Calu3 (cell line): Measurements from ENCODE around the gene DGCR6L. TPM values are rescaled to one million over a fixed set of nuclear protein-coding genes. Genes with fewer than 3 reads are reported as not detected.
"Not testable (repeated sequence)": the region's sequence is repeated elsewhere in the genome, so short reads cannot be mapped to it uniquely, and the experiment has no call there.

Experiments
- BruUV-seq: library from RNA; stranded (reverse); fragments of 400-500 nt; replicated peaks from 2 replicates; lab custom pipeline; 2021; lab: Mats Ljungman, UMichigan
- CTCF ChIA-PET: fragments of 300-600 bp; sonication (Branson Sonifier 250); formaldehyde crosslinking; loops from one replicate; lab custom pipeline; 2022; ENCODE audit warnings: antibody characterized with exemption; lab: Charles Lee
- DNase-seq: peaks from one replicate; pipeline ENCODE4 v3.0.0; 2022
- H3K27ac Mint-ChIP-seq: one replicate; pipeline ENCODE4 v1.8.0; 2022; ENCODE audit warnings: mixed read lengths; ENCODE audit not compliant: unreplicated experiment
- H3K27me3 Mint-ChIP-seq: one replicate; pipeline ENCODE4 v1.8.0; 2022; ENCODE audit warnings: mixed read lengths; ENCODE audit not compliant: unreplicated experiment
- H3K36me3 Mint-ChIP-seq: one replicate; pipeline ENCODE4 v1.8.0; 2022; ENCODE audit warnings: mild to moderate bottlenecking, moderate library complexity, mixed read lengths; ENCODE audit not compliant: insufficient read depth, unreplicated experiment
- H3K4me1 Mint-ChIP-seq: one replicate; pipeline ENCODE4 v1.8.0; 2022; ENCODE audit warnings: mild to moderate bottlenecking, low read depth, mixed read lengths; ENCODE audit not compliant: unreplicated experiment
- H3K4me3 Mint-ChIP-seq: one replicate; pipeline ENCODE4 v1.8.0; 2022; ENCODE audit warnings: mild to moderate bottlenecking, low read depth, moderate library complexity, mixed read lengths; ENCODE audit not compliant: unreplicated experiment
- H3K9me3 Mint-ChIP-seq: one replicate; pipeline ENCODE4 v1.8.0; 2022; ENCODE audit warnings: low read depth, mixed read lengths; ENCODE audit not compliant: unreplicated experiment
- intact Hi-C: fragments of 100-400 bp; cut with micrococcal nuclease; formaldehyde crosslinking; loops from one replicate; pipeline ENCODE4 v1.10.0; 2022; ENCODE audit not compliant: unreplicated experiment
- total RNA-seq: library from RNA; stranded (reverse); gene quantifications from 2 replicates; pipeline ENCODE4 v1.2.3, GENCODE V29; 2022
- TF ChIP-seq, protein P1 (sequence below): fragments of 200-600 bp; IDR thresholded peaks from one replicate; pipeline ENCODE4 v1.8.0; 2022; ENCODE audit warnings: antibody characterized with exemption; ENCODE audit not compliant: unreplicated experiment

Gene DGCR6L
- total RNA-seq, 1 experiment from 2014 or later = 39.6 TPM

DNA sequence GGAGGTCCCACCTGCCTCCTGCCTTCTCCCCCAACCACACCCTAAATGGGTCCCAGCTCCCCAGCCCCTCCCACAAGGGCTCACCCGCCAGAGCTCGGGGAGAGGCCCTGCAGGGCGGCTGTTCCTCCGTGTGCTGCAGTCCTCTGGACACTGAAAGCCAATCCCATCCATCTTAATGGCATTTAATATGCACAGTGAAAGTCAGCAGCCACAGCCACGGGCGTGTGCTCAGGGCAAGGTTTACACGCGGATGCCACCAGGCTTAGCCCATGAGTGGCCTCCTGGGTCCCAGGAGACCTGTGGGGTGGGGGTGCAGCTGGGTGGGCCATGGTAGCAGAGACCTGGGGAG is 33.6 kb downstream of the DGCR6L start:
- CTCF ChIA-PET = interaction anchor here (2.3 kb wide), 1 partner anchor 129 kb away, joined by 11 read pairs; no protein-coding TSS in a partner anchor
- intact Hi-C loops, H3K4me3 Mint-ChIP-seq, DNase-seq, H3K9me3 Mint-ChIP-seq, H3K36me3 Mint-ChIP-seq, BruUV-seq, H3K27ac Mint-ChIP-seq, H3K4me1 Mint-ChIP-seq: not testable (repeated sequence)
- H3K27me3 Mint-ChIP-seq = peaks cover 86% of the 10 kb centered on the region

DNA sequence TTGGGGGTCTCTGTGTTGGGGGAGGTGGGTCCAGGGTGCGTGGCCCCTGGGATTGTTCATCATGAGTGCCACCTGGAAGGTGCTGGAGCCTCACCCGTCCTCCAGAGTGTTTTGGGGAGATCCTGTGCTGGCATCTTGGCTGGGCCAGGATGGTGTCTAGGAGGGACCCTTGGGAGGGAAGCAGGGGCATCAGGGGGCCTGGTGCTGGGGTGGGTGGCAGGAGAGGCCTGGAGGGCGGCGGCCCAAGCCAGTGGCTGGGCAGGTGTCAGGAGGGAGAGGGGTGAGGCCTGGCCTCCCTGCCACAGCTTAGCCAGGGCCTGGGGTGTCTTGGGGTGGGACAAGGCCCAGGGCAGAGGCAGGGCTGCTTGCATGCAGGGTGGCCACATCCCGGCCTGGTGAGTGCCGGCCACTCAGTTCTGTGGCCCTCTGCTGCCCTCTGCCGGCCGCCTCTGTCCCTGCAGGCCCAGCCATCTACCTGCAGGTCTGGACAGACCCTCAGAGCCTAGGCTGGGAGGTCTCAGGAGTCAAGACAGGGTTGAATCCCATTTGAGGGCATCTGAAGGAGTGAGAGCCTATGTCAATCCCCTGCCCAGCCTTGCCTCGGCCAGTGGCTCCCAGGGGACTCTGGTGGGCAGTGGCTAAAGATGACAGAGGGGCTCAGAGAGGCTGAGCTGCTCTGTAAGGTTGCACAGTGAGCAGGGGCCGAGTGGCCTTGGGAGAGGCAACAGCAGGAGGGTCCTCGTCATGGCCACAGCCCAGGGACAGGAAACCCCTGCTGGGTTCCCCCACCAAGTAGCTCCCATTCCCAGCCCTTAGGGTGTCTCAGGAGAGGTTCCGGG is 34.2 kb downstream of the DGCR6L start:
- H3K4me3 Mint-ChIP-seq, BruUV-seq, H3K27ac Mint-ChIP-seq, intact Hi-C loops, H3K36me3 Mint-ChIP-seq, H3K4me1 Mint-ChIP-seq, H3K9me3 Mint-ChIP-seq: not testable (repeated sequence)
- peak; percentile 85 for DNase-seq
- TF ChIP-seq, protein P1, sequence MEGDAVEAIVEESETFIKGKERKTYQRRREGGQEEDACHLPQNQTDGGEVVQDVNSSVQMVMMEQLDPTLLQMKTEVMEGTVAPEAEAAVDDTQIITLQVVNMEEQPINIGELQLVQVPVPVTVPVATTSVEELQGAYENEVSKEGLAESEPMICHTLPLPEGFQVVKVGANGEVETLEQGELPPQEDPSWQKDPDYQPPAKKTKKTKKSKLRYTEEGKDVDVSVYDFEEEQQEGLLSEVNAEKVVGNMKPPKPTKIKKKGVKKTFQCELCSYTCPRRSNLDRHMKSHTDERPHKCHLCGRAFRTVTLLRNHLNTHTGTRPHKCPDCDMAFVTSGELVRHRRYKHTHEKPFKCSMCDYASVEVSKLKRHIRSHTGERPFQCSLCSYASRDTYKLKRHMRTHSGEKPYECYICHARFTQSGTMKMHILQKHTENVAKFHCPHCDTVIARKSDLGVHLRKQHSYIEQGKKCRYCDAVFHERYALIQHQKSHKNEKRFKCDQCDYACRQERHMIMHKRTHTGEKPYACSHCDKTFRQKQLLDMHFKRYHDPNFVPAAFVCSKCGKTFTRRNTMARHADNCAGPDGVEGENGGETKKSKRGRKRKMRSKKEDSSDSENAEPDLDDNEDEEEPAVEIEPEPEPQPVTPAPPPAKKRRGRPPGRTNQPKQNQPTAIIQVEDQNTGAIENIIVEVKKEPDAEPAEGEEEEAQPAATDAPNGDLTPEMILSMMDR = peak; percentile 87
- CTCF ChIA-PET = interaction anchor here (2.3 kb wide), 1 partner anchor 129 kb away, joined by 11 read pairs; no protein-coding TSS in a partner anchor
- peaks cover 86% of the 10 kb centered on the region for H3K27me3 Mint-ChIP-seq

DNA sequence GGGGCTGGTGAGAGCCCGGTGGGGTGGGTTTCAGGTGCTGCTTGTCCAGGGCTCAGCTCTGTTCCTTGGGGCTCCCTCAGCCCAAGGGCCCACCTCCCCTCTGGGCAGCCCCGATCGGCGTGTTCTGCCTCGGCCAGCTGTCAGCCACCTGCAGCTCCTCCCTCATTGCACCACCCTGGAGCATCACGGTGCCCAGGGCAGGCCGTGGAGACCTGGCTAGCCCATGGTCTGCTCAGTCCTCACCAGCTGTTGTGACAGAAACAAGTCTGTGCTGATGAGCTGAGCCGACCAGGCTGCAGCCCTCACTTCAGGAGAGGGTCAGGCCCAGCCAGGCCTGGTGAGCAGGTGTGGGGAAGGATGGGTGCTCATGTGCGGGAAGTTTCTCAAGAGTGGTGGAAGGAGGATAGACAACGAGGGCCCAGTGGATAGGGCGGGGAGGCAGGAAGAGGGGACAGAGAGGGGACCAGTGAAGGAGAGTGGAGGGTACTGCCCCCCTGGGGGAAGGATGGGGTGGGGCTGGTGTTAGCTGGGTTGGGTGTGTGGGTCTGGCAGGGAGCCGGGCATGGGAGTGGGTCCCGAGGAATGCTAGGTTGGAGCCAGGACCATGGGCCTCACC is 35.3 kb downstream of the DGCR6L start:
- Mint-ChIP-seq H3K27me3 (peaks cover 86% of the 10 kb centered on the region), H3K9me3 (no peaks in the 10 kb centered on the region), H3K27ac (no peak overlapping the region), H3K4me3 (no peak overlapping the region), H3K4me1 (peaks cover 5% of the 10 kb centered on the region), H3K36me3 (peaks cover 2% of the 10 kb centered on the region)
- BruUV-seq = no TSS peak
- no peak for DNase-seq
- intact Hi-C loops = no loop called here
- TF ChIP-seq, protein P1 = no peak
- CTCF ChIA-PET = interaction anchor here (0.8 to 2.3 kb wide), 3 partner anchors 123 to 128 kb away, joined by 3 to 11 read pairs (median 6); no protein-coding TSS in a partner anchor

DNA sequence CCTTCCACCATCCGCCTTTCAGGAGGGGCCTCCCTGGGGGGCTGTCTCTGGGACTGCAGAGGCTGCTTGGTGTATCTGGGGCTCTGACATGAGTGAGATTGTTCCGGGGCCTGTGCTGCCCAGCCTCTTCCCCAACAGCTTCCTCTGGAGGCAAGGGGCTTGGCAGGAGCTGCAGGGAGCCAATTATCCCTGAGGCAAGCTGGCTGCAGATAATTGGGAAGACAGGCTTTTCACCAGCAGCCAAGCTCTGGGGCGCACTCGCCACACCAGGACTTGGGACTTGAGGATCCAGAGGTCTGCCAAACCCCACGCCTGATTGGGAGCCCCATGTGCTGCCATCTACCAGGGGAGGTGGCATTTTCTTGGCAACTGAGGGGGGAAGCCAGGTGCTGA is 36.2 kb downstream of the DGCR6L start:
- H3K36me3 Mint-ChIP-seq = peaks cover 7% of the 10 kb centered on the region
- H3K4me1 Mint-ChIP-seq = peaks cover 9% of the 10 kb centered on the region
- intact Hi-C loops = no loop called here
- TF ChIP-seq, protein P1 = no peak
- peaks cover 86% of the 10 kb centered on the region for H3K27me3 Mint-ChIP-seq
- DNase-seq = no peak
- no peaks in the 10 kb centered on the region for H3K9me3 Mint-ChIP-seq
- no peak overlapping the region for H3K27ac Mint-ChIP-seq
- H3K4me3 Mint-ChIP-seq = no peak overlapping the region
- BruUV-seq = no TSS peak
- CTCF ChIA-PET = interaction anchor here (1.9 kb wide), 1 partner anchor 127 kb away, joined by 6 read pairs; no protein-coding TSS in a partner anchor
